Midbrain (tissue), 1 donor: ENCODE results near the gene GOLPH3.

Experiments used
- DNase-seq: peaks from one replicate; lab custom pipeline; 2025; lab: John Stamatoyannopoulos, UW

Gene GOLPH3

GRCh38 chr5:32170303-32171151 is 3.6 kb downstream of the GOLPH3 start:
- no peak for DNase-seq

- DNase-seq, result no peak
These were observed 5.6 kb downstream of the GOLPH3 start for GRCh38 chr5:32168460-32169033.

- no peak for DNase-seq
These were observed 8.5 kb downstream of the GOLPH3 start for GRCh38 chr5:32165597-32165996.

- no peak for DNase-seq
These were observed 10.3 kb downstream of the GOLPH3 start for GRCh38 chr5:32163785-32164184.

GRCh38 chr5:32163053-32163452 is 11.1 kb downstream of the GOLPH3 start:
- DNase-seq, result no peak

GRCh38 chr5:32160228-32160627 is 13.9 kb downstream of the GOLPH3 start:
- DNase-seq, result no peak

- DNase-seq, result no peak
These were observed 14.6 kb downstream of the GOLPH3 start for GRCh38 chr5:32159328-32160072.

GRCh38 chr5:32158679-32158975 is 15.5 kb downstream of the GOLPH3 start:
- DNase-seq, result no peak

GRCh38 chr5:32157078-32157477 is 17.0 kb downstream of the GOLPH3 start:
- no peak for DNase-seq

GRCh38 chr5:32156635-32157034 is 17.5 kb downstream of the GOLPH3 start:
- DNase-seq, result no peak

- no peak for DNase-seq
These were observed 18.9 kb downstream of the GOLPH3 start for GRCh38 chr5:32155211-32155610.

GRCh38 chr5:32153723-32154122 is 20.4 kb downstream of the GOLPH3 start:
- DNase-seq, result no peak

GRCh38 chr5:32151198-32151597 is 22.9 kb downstream of the GOLPH3 start:
- DNase-seq, result no peak

- no peak for DNase-seq
These were observed 23.8 kb downstream of the GOLPH3 start for GRCh38 chr5:32150366-32150765.

GRCh38 chr5:32147959-32148358 is 26.2 kb downstream of the GOLPH3 start:
- DNase-seq, result no peak

GRCh38 chr5:32147236-32147635 is 26.9 kb downstream of the GOLPH3 start:
- no peak for DNase-seq

- DNase-seq, result no peak
These were observed 28.7 kb downstream of the GOLPH3 start for GRCh38 chr5:32145378-32145777.

GRCh38 chr5:32144378-32145207 is 29.5 kb downstream of the GOLPH3 start:
- no peak for DNase-seq

GRCh38 chr5:32143617-32144377 is 30.3 kb downstream of the GOLPH3 start:
- no peak for DNase-seq

- no peak for DNase-seq
These were observed 35.2 kb downstream of the GOLPH3 start for GRCh38 chr5:32138839-32139493.

GRCh38 chr5:32136342-32136741 is 37.8 kb downstream of the GOLPH3 start:
- no peak for DNase-seq
